ENCODE data around the gene MVB12A. TPM values are rescaled to one million over a fixed set of nuclear protein-coding genes. Genes with fewer than 3 reads are reported as not detected.

The MVB12A gene
- total RNA-seq, 1 donor from 2014 or later = 45.8 TPM

DNA sequence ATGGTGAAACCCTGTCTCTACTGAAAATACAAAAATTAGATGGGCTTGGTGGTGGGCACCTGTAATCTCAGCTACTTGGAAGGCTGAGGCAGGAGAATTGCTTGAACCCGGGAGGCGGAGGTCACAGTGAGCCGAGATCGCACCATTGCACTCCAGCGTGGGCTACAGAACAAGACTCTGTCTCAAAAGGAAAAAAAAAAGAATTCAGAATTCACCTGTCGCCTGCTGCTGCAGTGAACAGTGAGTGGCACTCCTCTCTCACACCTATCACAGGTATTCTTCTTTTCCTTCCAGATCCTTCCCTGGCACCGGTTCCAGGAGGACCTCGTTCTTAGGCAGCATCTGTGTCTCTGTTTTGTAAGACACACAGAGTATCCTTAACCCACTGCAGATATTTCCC lies 5.8 kb upstream of the MVB12A start:
- peaks cover 16% of the 10 kb centered on the region for H3K4me1 Mint-ChIP-seq
- intact Hi-C loops (cut with micrococcal nuclease) = loop anchor here (10.0 kb wide), 1 partner anchor 441 kb away; the partner anchor contains the start of gene RPL18A
- H3K27ac Mint-ChIP-seq = no peak overlapping the region
- peaks cover 40% of the 10 kb centered on the region for H3K36me3 Mint-ChIP-seq (ENCODE audit: low read depth)
- no peak overlapping the region for H3K4me3 Mint-ChIP-seq
- H3K9me3 Mint-ChIP-seq = no peaks in the 10 kb centered on the region
- DNase-seq = no peak
- H3K27me3 Mint-ChIP-seq = no peaks in the 10 kb centered on the region

GRCh38 chr19:17415121-17415520 lies 4.7 kb upstream of the MVB12A start:
- no peak for DNase-seq
- peaks cover 21% of the 10 kb centered on the region for H3K4me1 Mint-ChIP-seq
- no peaks in the 10 kb centered on the region for H3K27me3 Mint-ChIP-seq
- peaks cover 39% of the 10 kb centered on the region for H3K36me3 Mint-ChIP-seq (ENCODE audit: low read depth)
- intact Hi-C loops (cut with micrococcal nuclease) = loop anchor here (10.0 kb wide), 1 partner anchor 440 kb away; the partner anchor contains the start of gene RPL18A
- no peak overlapping the region for H3K27ac Mint-ChIP-seq
- H3K9me3 Mint-ChIP-seq = no peaks in the 10 kb centered on the region
- H3K4me3 Mint-ChIP-seq = no peak overlapping the region

DNA sequence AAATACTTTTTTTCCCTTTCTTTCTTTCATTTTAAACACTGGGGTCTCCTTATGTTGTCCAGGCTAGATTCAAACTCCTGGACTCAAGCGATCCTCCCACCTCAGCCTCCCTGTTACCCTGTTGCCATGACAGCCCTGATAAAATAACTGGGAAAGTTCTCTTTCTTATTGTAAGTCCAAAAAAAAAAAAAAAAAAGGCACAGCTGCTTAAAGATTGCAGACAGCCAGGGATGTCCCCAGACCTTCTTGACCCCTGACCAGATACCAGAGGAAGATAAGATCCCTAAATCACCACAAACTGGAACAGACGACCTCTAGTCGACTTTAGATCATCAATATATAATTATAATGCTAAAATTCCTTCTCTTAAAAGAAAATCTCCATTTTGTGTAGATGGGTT lies 1.1 kb upstream of the MVB12A start:
- H3K9me3 Mint-ChIP-seq = no peaks in the 10 kb centered on the region
- no peaks in the 10 kb centered on the region for H3K27me3 Mint-ChIP-seq
- no peak for DNase-seq
- intact Hi-C loops (cut with micrococcal nuclease) = loop anchor here (1.0 to 10.0 kb wide), 4 partner anchors 13 to 436 kb away; partner anchors contain the start of genes BST2, MRPL34 and RPL18A
- H3K27ac Mint-ChIP-seq = peak overlapping the region; percentile 91
- peaks cover 18% of the 10 kb centered on the region for H3K4me1 Mint-ChIP-seq
- peak overlapping the region; percentile 92 for H3K4me3 Mint-ChIP-seq
- H3K36me3 Mint-ChIP-seq (ENCODE audit: low read depth) = peaks cover 30% of the 10 kb centered on the region

DNA sequence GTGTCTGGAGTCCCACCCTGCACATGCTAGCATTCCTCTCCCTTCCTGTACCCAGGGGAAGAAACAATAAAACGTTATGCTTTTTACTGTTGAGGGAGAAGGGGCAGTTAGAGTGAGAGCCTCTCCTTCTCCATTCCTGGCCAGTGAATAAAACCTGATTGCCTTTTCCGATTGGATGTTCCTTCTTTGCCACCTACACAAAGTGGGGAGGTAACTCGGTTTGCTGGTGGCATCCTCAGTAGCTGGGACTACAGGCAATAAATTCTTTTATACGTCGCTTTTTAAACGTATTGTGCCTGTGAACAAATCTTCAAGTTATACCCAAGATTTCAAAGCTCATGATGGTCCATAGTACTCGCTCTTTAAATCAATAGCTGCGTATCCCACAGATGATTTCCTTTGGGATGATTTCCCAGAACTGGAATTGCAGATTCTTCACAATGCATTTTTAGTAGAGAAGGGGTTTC lies 660 bp upstream of the MVB12A start:
- intact Hi-C loops (cut with micrococcal nuclease) = loop anchor here (1.0 to 10.0 kb wide), 4 partner anchors 14 to 436 kb away; partner anchors contain the start of genes BST2, MRPL34 and RPL18A
- Mint-ChIP-seq H3K4me3 (peak overlapping the region; percentile 92), H3K9me3 (no peaks in the 10 kb centered on the region), H3K27ac (peak overlapping the region; percentile 91), H3K27me3 (no peaks in the 10 kb centered on the region), H3K4me1 (peaks cover 18% of the 10 kb centered on the region), H3K36me3 (ENCODE audit: low read depth) (peaks cover 27% of the 10 kb centered on the region)
- peak; percentile 60 for DNase-seq

DNA sequence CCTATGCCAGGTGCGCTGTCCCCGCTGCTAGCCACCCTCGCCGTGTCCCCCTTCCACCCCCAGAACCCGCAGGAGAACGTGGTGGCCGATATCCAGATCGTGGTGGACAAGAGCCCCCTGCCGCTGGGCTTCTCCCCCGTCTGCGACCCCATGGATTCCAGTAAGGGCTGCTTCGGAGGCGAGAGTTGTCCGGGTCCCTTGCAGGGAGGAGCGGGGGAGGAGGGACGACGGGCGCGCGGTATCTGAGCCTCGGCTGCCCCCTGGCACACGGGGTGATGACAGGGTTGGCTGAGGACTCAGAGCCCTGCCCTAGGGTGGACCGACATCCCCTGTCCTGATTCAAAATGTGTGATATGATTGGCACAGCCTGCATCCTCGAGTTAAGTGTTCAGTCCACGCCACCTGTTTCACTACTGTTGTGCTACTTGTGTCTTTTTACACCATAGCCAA lies 653 bp downstream of the MVB12A start:
- Mint-ChIP-seq H3K27me3 (no peaks in the 10 kb centered on the region), H3K4me3 (peak overlapping the region; percentile 92), H3K36me3 (ENCODE audit: low read depth) (peaks cover 19% of the 10 kb centered on the region), H3K4me1 (peaks cover 23% of the 10 kb centered on the region), H3K9me3 (no peaks in the 10 kb centered on the region), H3K27ac (peak overlapping the region; percentile 83)
- DNase-seq = peak; percentile 78
- intact Hi-C loops (cut with micrococcal nuclease) = no loop called here

- Mint-ChIP-seq H3K9me3 (no peaks in the 10 kb centered on the region), H3K4me3 (no peak overlapping the region), H3K36me3 (ENCODE audit: low read depth) (peaks cover 12% of the 10 kb centered on the region), H3K4me1 (peaks cover 23% of the 10 kb centered on the region), H3K27ac (no peak overlapping the region), H3K27me3 (no peaks in the 10 kb centered on the region)
- DNase-seq = no peak
- intact Hi-C loops (cut with micrococcal nuclease) = no loop called here
Observed at GRCh38 chr19:17421942-17422341, 2.1 kb downstream of the MVB12A start.

- Mint-ChIP-seq H3K27ac (no peak overlapping the region), H3K9me3 (no peaks in the 10 kb centered on the region), H3K36me3 (ENCODE audit: low read depth) (peaks cover 10% of the 10 kb centered on the region), H3K27me3 (no peaks in the 10 kb centered on the region), H3K4me1 (peaks cover 22% of the 10 kb centered on the region), H3K4me3 (no peak overlapping the region)
- intact Hi-C loops (cut with micrococcal nuclease) = no loop called here
- no peak for DNase-seq
Observed at GRCh38 chr19:17423429-17424208, 3.8 kb downstream of the MVB12A start.

- Mint-ChIP-seq H3K27me3 (no peaks in the 10 kb centered on the region), H3K4me1 (peaks cover 13% of the 10 kb centered on the region), H3K36me3 (ENCODE audit: low read depth) (peaks cover 8% of the 10 kb centered on the region), H3K4me3 (no peak overlapping the region), H3K9me3 (no peaks in the 10 kb centered on the region), H3K27ac (no peak overlapping the region)
- intact Hi-C loops (cut with micrococcal nuclease) = no loop called here
- DNase-seq = peak; percentile 83
Observed at GRCh38 chr19:17424743-17425365, 5.0 kb downstream of the MVB12A start.

GRCh38 chr19:17429641-17430113 lies 9.8 kb downstream of the MVB12A start:
- intact Hi-C loops (cut with micrococcal nuclease) = no loop called here
- Mint-ChIP-seq H3K36me3 (ENCODE audit: low read depth) (no peaks in the 10 kb centered on the region), H3K27me3 (no peaks in the 10 kb centered on the region), H3K9me3 (no peaks in the 10 kb centered on the region), H3K4me1 (peaks cover 1% of the 10 kb centered on the region), H3K4me3 (no peak overlapping the region), H3K27ac (no peak overlapping the region)
- DNase-seq = no peak

DNA sequence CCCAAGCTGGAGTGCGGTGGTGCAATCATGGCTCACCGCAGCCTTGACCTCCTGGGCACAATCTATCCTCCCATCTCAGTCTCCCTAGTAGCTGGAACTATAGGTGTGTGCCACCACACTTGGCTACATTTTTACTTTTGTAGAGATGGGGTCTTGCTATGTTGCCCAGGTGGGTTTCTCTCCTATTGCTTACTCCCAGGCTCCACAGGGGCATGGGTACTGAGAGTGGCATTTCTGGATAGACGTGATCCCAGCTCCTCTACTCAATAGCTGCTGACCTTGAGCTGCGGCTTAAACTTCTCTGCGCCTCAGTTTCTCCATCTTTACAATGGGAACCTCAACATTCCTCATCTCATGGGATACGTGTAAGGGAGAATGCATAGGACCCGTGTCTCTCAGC lies 11.6 kb downstream of the MVB12A start:
- Mint-ChIP-seq H3K36me3 (ENCODE audit: low read depth) (no peaks in the 10 kb centered on the region), H3K27ac (no peak overlapping the region), H3K4me1 (no peaks in the 10 kb centered on the region), H3K27me3 (no peaks in the 10 kb centered on the region), H3K9me3 (no peaks in the 10 kb centered on the region), H3K4me3 (no peak overlapping the region)
- DNase-seq = no peak
- intact Hi-C loops (cut with micrococcal nuclease) = no loop called here

DNA sequence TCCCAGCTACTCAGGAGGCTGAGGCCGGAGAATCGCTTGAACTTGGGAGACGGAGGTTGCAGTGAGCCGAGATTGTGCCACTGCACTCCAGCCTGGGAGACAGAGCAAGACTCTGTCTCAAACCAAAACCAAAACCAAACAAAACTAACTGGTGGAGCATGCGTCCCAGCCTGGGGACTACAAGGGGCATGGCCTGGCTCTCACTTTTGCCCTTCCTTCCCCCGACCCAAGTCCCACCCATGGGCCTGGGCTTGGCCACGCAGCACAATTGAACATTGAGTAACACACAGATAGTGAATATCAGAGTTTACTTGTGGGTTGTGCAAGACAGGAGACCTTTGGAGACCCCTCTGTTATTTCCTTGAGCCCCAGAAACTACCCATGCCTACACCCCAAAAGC lies 15.4 kb downstream of the MVB12A start:
- Mint-ChIP-seq H3K4me3 (no peak overlapping the region), H3K4me1 (no peaks in the 10 kb centered on the region), H3K27me3 (no peaks in the 10 kb centered on the region), H3K27ac (no peak overlapping the region), H3K36me3 (ENCODE audit: low read depth) (no peaks in the 10 kb centered on the region), H3K9me3 (no peaks in the 10 kb centered on the region)
- intact Hi-C loops (cut with micrococcal nuclease) = no loop called here
- no peak for DNase-seq

- intact Hi-C loops (cut with micrococcal nuclease) = no loop called here
- Mint-ChIP-seq H3K36me3 (ENCODE audit: low read depth) (no peaks in the 10 kb centered on the region), H3K4me3 (no peak overlapping the region), H3K27me3 (no peaks in the 10 kb centered on the region), H3K9me3 (no peaks in the 10 kb centered on the region), H3K27ac (no peak overlapping the region), H3K4me1 (no peaks in the 10 kb centered on the region)
- no peak for DNase-seq
Observed at GRCh38 chr19:17436094-17436873, 16.4 kb downstream of the MVB12A start.

GRCh38 chr19:17436874-17437267 lies 17.0 kb downstream of the MVB12A start:
- intact Hi-C loops (cut with micrococcal nuclease) = no loop called here
- Mint-ChIP-seq H3K27me3 (no peaks in the 10 kb centered on the region), H3K4me1 (no peaks in the 10 kb centered on the region), H3K36me3 (ENCODE audit: low read depth) (no peaks in the 10 kb centered on the region), H3K27ac (no peak overlapping the region), H3K9me3 (no peaks in the 10 kb centered on the region), H3K4me3 (no peak overlapping the region)
- DNase-seq = no peak

All from activated CD4-positive, alpha-beta T cell treated with anti-CD3 and anti-CD28 coated beads, Interleukin-2, amount 10 ng/mL, durations not matched to agents 24 days and 14 days (primary cell).